ENCODE measurements around the gene SLC26A11.

DNA sequence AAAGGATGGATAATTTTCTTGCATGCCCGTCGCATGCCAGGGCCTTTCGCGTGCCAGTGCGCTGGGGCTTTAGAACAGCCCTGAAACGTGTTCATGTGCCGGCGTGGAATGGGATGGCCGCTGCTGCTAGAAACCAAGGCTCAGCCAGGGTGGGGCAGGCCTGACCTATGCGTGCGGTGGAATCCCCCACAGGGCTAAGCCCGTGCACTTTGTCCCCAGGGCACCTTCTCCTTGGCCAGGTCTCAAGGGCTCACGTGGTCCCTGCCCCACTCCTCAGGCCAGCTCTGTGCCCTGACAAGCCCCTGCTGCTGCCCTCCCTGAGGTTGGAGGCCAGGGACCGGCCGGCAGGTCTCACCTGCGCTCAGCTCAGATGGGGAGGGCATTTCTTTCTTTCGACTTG is 27.3 kb downstream of the SLC26A11 start:
- TF ChIP-seq, protein P1, sequence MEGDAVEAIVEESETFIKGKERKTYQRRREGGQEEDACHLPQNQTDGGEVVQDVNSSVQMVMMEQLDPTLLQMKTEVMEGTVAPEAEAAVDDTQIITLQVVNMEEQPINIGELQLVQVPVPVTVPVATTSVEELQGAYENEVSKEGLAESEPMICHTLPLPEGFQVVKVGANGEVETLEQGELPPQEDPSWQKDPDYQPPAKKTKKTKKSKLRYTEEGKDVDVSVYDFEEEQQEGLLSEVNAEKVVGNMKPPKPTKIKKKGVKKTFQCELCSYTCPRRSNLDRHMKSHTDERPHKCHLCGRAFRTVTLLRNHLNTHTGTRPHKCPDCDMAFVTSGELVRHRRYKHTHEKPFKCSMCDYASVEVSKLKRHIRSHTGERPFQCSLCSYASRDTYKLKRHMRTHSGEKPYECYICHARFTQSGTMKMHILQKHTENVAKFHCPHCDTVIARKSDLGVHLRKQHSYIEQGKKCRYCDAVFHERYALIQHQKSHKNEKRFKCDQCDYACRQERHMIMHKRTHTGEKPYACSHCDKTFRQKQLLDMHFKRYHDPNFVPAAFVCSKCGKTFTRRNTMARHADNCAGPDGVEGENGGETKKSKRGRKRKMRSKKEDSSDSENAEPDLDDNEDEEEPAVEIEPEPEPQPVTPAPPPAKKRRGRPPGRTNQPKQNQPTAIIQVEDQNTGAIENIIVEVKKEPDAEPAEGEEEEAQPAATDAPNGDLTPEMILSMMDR (IDR thresholded peaks at IDR 0.05; ENCODE audit: insufficient read depth, low read length) = no peak
- TF ChIP-seq GABPA (IDR thresholded peaks at IDR 0.05; ENCODE audit: low read depth) = no peak
- TF ChIP-seq POLR2AphosphoS5 (IDR thresholded peaks at IDR 0.05; ENCODE audit: low read depth) = no peak
